ENCODE measurements around the gene LBX2. TPM values are rescaled to one million over a fixed set of nuclear protein-coding genes. Genes with fewer than 3 reads are reported as not detected.
A peak's percentile ranks its signal among the peaks of the same experiment; 100 is the strongest.

The LBX2 gene
- total and polyA plus RNA-seq, 9 of the 15 experiments (the other 6 are each of a cell fraction or from before 2014, with no cell fraction given), result 0.39 to 6.2 (median 1.8) TPM; not detected in 1

DNA sequence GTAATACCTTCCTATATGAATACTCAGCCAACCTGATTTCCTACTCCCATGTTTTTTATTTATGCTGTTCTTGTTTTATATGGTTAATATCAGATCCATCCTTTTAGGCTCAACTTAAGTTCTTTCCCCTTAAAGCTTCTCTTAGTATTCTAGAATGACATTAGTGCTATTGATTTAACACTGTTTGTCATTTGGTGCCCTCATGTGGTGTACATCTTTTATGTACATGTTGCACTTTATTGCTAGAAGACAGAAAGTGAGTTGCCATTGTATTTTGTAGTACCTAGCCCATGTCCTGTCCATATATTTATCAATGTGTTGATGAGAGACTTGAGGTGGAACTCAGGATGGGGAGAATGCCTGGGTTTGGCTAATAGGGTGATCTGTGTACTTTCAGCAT, 32.8 kb upstream of the LBX2 start (continued):
- TF ChIP-seq, protein P1, sequence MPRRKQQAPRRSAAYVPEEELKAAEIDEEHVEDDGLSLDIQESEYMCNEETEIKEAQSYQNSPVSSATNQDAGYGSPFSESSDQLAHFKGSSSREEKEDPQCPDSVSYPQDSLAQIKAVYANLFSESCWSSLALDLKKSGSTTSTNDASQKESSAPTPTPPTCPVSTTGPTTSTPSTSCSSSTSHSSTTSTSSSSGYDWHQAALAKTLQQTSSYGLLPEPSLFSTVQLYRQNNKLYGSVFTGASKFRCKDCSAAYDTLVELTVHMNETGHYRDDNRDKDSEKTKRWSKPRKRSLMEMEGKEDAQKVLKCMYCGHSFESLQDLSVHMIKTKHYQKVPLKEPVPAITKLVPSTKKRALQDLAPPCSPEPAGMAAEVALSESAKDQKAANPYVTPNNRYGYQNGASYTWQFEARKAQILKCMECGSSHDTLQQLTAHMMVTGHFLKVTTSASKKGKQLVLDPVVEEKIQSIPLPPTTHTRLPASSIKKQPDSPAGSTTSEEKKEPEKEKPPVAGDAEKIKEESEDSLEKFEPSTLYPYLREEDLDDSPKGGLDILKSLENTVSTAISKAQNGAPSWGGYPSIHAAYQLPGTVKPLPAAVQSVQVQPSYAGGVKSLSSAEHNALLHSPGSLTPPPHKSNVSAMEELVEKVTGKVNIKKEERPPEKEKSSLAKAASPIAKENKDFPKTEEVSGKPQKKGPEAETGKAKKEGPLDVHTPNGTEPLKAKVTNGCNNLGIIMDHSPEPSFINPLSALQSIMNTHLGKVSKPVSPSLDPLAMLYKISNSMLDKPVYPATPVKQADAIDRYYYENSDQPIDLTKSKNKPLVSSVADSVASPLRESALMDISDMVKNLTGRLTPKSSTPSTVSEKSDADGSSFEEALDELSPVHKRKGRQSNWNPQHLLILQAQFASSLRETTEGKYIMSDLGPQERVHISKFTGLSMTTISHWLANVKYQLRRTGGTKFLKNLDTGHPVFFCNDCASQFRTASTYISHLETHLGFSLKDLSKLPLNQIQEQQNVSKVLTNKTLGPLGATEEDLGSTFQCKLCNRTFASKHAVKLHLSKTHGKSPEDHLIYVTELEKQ (CRISPR knock-in tag; IDR thresholded peaks at IDR 0.05), result no peak

DNA sequence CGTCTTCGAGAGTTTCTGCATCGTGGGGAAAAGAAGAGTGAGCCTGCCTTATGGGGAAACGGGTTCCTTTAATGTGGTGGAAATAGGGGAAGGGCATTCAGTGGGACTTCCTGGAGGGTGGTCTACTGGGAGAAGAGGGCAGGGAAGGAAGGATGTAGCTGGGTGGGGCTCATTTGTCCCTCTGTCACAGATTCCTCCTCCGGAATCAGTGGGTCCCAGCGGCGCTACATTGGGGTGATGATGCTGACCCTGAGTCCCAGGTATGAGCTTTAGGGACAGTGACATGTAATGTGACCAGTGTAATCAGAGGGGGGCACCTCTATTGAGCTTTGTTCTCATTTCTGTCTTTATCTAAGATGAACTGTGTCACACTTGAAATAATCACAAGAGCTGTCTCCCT, 32.3 kb upstream of the LBX2 start:
- intact Hi-C loops (cut with micrococcal nuclease), result loop anchor here (1.0 to 5.0 kb wide), 5 partner anchors 23 to 279 kb away; partner anchors contain the start of genes DOK1 and TTC31
- no TSS peak for BruUV-seq (replicated peaks)
- peak overlapping the region in 1 of 2 experiments; percentile 95; a peak in 1 of 4 replicates for H3K9ac ChIP-seq (ENCODE audit: insufficient read depth in 1 of 2, low read depth in 2 of 2, low read length in 2 of 2)

More for the DNA sequence above, 32.3 kb upstream of the LBX2 start:
- Histone ChIP-seq H3K9me3 (replicated peaks; ENCODE audit: control insufficient read depth, insufficient read depth, low read depth, low read length) (no peaks in the 10 kb centered on the region), H3K4me1 (replicated peaks in 1 of 2; ENCODE audit: control insufficient read depth in 2 of 2, insufficient read depth in 2 of 2, low read length in 2 of 2) (peaks cover 28 to 44% of the 10 kb centered on the region in 2 experiments), H3K4me3 (no peak overlapping the region; the same call in 1 of the 2 replicates), H3K27me3 (ENCODE audit: control insufficient read depth in 2 of 2, insufficient read depth in 2 of 2, low read length in 2 of 2) (no peaks in the 10 kb centered on the region), H3K27ac (ENCODE audit: extremely low read depth, low read depth, low read length) (no peak overlapping the region; the same call in 2 of the 3 replicates), H3K79me2 (ENCODE audit: control insufficient read depth, insufficient read depth, low read length) (peaks cover 51% of the 10 kb centered on the region), H3K9me1 (ENCODE audit: control insufficient read depth, insufficient read depth, low read length) (peaks cover 3% of the 10 kb centered on the region), H4K20me1 (replicated peaks; ENCODE audit: control insufficient read depth, insufficient read depth, low read length) (peaks cover 5% of the 10 kb centered on the region; the same call in 1 of the 2 replicates), H3K36me3 (ENCODE audit: control insufficient read depth, insufficient read depth, low read length) (peaks cover 54% of the 10 kb centered on the region), H3K4me2 (ENCODE audit: insufficient read depth, low read length) (peak overlapping the region; percentile 97), H2AFZ (ENCODE audit: low read depth, low read length) (no peak overlapping the region)
- 83% methylated on average over 7 of the region's 7 CpGs for WGBS (ENCODE audit: insufficient coverage, low coverage, missing lambda C conversion rate)
- ChIA-PET CTCF (ENCODE audit: low intra/inter-chr PET ratio) (interaction anchor here (0.7 to 2.0 kb wide), 4 partner anchors 49 to 1043 kb away, joined by 3 to 12 read pairs (median 6); partner anchors contain the start of genes CCDC142 and TTC31), POLR2A (interaction anchor here (0.9 to 3.9 kb wide), 8 partner anchors 8 to 333 kb away, joined by 3 to 25 read pairs (median 10); partner anchors contain the start of genes CCDC142 and TTC31)
- FAIRE-seq (no peak), DNase-seq (ENCODE audit: extremely low read depth in 1 of 4, low spot score in 3 of 4) (no peak), ATAC-seq (no peak)
- TF ChIP-seq GTF2F1 (IDR thresholded peaks at IDR 0.05; ENCODE audit: low read depth, low read length), result no peak
- TF ChIP-seq KAT7 (CRISPR knock-in tag; IDR thresholded peaks at IDR 0.05; ENCODE audit: borderline replicate concordance), result no peak
- TF ChIP-seq HNRNPL (IDR thresholded peaks at IDR 0.05; ENCODE audit: low read depth, low read length), result no peak
- no peak for TF ChIP-seq NFRKB (IDR thresholded peaks at IDR 0.05; ENCODE audit: low read depth)
- TF ChIP-seq, protein P2, sequence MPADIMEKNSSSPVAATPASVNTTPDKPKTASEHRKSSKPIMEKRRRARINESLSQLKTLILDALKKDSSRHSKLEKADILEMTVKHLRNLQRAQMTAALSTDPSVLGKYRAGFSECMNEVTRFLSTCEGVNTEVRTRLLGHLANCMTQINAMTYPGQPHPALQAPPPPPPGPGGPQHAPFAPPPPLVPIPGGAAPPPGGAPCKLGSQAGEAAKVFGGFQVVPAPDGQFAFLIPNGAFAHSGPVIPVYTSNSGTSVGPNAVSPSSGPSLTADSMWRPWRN (IDR thresholded peaks at IDR 0.05; ENCODE audit: low read depth), result no peak
- no peak for TF ChIP-seq MTF1 (CRISPR knock-in tag; IDR thresholded peaks at IDR 0.05; ENCODE audit: borderline replicate concordance)
- no peak for TF ChIP-seq ZEB2 (IDR thresholded peaks at IDR 0.05)
- TF ChIP-seq, protein P3, sequence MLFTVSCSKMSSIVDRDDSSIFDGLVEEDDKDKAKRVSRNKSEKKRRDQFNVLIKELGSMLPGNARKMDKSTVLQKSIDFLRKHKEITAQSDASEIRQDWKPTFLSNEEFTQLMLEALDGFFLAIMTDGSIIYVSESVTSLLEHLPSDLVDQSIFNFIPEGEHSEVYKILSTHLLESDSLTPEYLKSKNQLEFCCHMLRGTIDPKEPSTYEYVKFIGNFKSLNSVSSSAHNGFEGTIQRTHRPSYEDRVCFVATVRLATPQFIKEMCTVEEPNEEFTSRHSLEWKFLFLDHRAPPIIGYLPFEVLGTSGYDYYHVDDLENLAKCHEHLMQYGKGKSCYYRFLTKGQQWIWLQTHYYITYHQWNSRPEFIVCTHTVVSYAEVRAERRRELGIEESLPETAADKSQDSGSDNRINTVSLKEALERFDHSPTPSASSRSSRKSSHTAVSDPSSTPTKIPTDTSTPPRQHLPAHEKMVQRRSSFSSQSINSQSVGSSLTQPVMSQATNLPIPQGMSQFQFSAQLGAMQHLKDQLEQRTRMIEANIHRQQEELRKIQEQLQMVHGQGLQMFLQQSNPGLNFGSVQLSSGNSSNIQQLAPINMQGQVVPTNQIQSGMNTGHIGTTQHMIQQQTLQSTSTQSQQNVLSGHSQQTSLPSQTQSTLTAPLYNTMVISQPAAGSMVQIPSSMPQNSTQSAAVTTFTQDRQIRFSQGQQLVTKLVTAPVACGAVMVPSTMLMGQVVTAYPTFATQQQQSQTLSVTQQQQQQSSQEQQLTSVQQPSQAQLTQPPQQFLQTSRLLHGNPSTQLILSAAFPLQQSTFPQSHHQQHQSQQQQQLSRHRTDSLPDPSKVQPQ (CRISPR knock-in tag; IDR thresholded peaks at IDR 0.05; ENCODE audit: borderline replicate concordance), result no peak
- no peak for TF ChIP-seq HNRNPH1 (optimal IDR thresholded peaks at IDR 0.05; ENCODE audit: low read depth, low read length)
- TF ChIP-seq, protein P4, sequence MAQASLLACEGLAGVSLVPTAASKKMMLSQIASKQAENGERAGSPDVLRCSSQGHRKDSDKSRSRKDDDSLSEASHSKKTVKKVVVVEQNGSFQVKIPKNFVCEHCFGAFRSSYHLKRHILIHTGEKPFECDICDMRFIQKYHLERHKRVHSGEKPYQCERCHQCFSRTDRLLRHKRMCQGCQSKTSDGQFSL (CRISPR knock-in tag; IDR thresholded peaks at IDR 0.05), result no peak
- TF ChIP-seq, protein P4 (tag; IDR thresholded peaks at IDR 0.05), result no peak
- in situ Hi-C loops (cut with MboI), result no loop called here

Data from K562 (cell line).